HG02623 (cell line): ENCODE results near the gene TMEM92.
"Not testable (repeated sequence)": the region's sequence is repeated elsewhere in the genome, so short reads cannot be mapped to it uniquely, and the experiment has no call there.

Experiments
- ATAC-seq: cut with Tn5 transposase; IDR thresholded peaks from one replicate; pipeline ENCODE4 v1.9.1; 2021; ENCODE audit warnings: moderate library complexity; ENCODE audit not compliant: unreplicated experiment

The TMEM92 gene

GRCh38 chr17:50262001-50262794, 12.1 kb upstream of the TMEM92 start:
- ATAC-seq, result no peak

- ATAC-seq, result no peak
Measured at GRCh38 chr17:50263331-50264262, 10.7 kb upstream of the TMEM92 start.

GRCh38 chr17:50264263-50265113, 9.8 kb upstream of the TMEM92 start:
- no peak for ATAC-seq

- no peak for ATAC-seq
Measured at GRCh38 chr17:50265212-50265611, 9.1 kb upstream of the TMEM92 start.

- ATAC-seq, result no peak
Measured at GRCh38 chr17:50265690-50266315, 8.5 kb upstream of the TMEM92 start.

- no peak for ATAC-seq
Measured at GRCh38 chr17:50266384-50267073, 7.7 kb upstream of the TMEM92 start.

- ATAC-seq, result no peak
Measured at GRCh38 chr17:50267074-50267841, 7.0 kb upstream of the TMEM92 start.

- ATAC-seq, result no peak
Measured at GRCh38 chr17:50268026-50268425, 6.2 kb upstream of the TMEM92 start.

- ATAC-seq, result no peak
Measured at GRCh38 chr17:50268743-50269275, 5.5 kb upstream of the TMEM92 start.

- peak; percentile 53 for ATAC-seq
Measured at GRCh38 chr17:50269477-50270434, 4.5 kb upstream of the TMEM92 start.

GRCh38 chr17:50270435-50271362, 3.6 kb upstream of the TMEM92 start:
- ATAC-seq, result no peak

- not testable (repeated sequence) for ATAC-seq
Measured at GRCh38 chr17:50271363-50271750, 2.9 kb upstream of the TMEM92 start.

GRCh38 chr17:50272246-50272645, 2.0 kb upstream of the TMEM92 start:
- no peak for ATAC-seq

- ATAC-seq, result no peak
Measured at GRCh38 chr17:50272711-50273653, 1.3 kb upstream of the TMEM92 start.

GRCh38 chr17:50273654-50274040, 619 bp upstream of the TMEM92 start:
- no peak for ATAC-seq

- no peak for ATAC-seq
Measured at GRCh38 chr17:50274897-50275221, 593 bp downstream of the TMEM92 start.
